ENCODE results near the gene CFDP1.

CFDP1 gene

DNA sequence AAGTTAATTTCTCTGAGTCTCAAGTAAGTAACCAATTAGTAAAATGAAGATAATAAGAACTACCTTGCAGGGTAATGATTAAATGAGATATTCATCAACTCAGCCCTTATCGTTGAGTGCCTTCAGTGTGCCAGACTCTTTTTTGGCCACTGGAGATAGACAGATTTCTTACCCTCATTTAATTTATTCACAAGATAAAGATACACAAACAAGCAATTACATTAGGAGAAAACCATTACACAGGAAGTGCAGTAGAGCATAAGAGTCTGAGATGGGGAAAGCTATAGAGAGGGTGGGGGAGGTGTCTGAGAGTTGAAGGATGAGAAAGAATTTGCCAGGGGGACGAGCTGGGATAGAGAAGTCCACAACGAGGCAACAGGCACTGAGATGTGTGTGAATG, 109.4 kb downstream of the CFDP1 start:
- no peaks in the 10 kb centered on the region for H3K4me1 ChIP-seq (ENCODE audit: control insufficient read depth, low read depth, low read length)
- H3K9ac ChIP-seq (ENCODE audit: low read length): no peak overlapping the region
- H3K36me3 ChIP-seq (ENCODE audit: control insufficient read depth, low read depth, low read length): no peaks in the 10 kb centered on the region
- H3K4me3 ChIP-seq (ENCODE audit: low read length): no peak overlapping the region
- H3K27me3 ChIP-seq (ENCODE audit: control insufficient read depth, insufficient read depth, low read length): no peaks in the 10 kb centered on the region
- no peak overlapping the region for H3K27ac ChIP-seq (ENCODE audit: low read length)
- no peaks in the 10 kb centered on the region for H3K9me3 ChIP-seq (ENCODE audit: control insufficient read depth, low read depth, low read length)

DNA sequence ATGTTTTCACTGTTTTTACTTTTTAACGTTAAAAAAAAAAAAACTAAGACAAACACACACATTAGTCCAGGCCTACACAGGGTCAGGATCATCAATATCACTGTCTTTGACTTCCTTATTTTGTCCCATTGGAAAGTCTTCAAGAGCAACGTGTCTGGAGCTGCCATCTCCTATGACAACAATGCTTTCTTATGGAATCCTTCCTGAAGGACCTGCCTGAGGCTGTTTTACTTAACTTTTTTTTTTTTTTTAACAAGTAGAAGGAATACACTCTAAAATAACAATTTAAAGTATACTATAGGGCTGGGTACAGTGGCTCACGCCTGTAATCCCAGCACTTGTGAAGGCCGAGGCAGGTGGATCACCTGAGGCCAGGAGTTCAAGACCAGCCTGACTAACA, 110.1 kb downstream of the CFDP1 start:
- Histone ChIP-seq H3K4me1 (ENCODE audit: control insufficient read depth, low read depth, low read length) (no peaks in the 10 kb centered on the region), H3K36me3 (ENCODE audit: control insufficient read depth, low read depth, low read length) (no peaks in the 10 kb centered on the region), H3K27ac (ENCODE audit: low read length) (no peak overlapping the region), H3K27me3 (ENCODE audit: control insufficient read depth, insufficient read depth, low read length) (no peaks in the 10 kb centered on the region), H3K4me3 (ENCODE audit: low read length) (no peak overlapping the region), H3K9ac (ENCODE audit: low read length) (no peak overlapping the region), H3K9me3 (ENCODE audit: control insufficient read depth, low read depth, low read length) (no peaks in the 10 kb centered on the region)

DNA sequence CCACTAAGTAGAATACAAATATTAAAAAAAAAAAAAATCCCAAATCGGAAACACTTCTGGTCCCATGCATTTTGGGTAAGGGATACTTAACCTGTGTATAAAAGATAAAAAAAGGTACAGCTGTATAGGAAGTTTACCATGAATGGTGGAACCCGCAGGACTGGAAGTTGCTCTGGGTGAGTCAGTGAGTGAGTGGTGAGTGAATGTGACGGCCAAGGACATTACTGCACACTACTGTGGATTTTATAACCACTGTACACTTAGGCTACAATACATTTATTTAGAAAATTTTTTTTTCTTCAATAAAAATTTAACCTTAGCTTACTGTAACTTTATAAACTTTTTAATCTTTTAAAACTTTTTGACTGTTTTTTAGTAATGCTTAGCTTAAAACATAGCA, 110.6 kb downstream of the CFDP1 start:
- H3K27me3 ChIP-seq (ENCODE audit: control insufficient read depth, insufficient read depth, low read length): no peaks in the 10 kb centered on the region
- no peaks in the 10 kb centered on the region for H3K9me3 ChIP-seq (ENCODE audit: control insufficient read depth, low read depth, low read length)
- H3K4me3 ChIP-seq (ENCODE audit: low read length): no peak overlapping the region
- no peak overlapping the region for H3K9ac ChIP-seq (ENCODE audit: low read length)
- no peaks in the 10 kb centered on the region for H3K36me3 ChIP-seq (ENCODE audit: control insufficient read depth, low read depth, low read length)
- no peaks in the 10 kb centered on the region for H3K4me1 ChIP-seq (ENCODE audit: control insufficient read depth, low read depth, low read length)
- H3K27ac ChIP-seq (ENCODE audit: low read length): no peak overlapping the region

DNA sequence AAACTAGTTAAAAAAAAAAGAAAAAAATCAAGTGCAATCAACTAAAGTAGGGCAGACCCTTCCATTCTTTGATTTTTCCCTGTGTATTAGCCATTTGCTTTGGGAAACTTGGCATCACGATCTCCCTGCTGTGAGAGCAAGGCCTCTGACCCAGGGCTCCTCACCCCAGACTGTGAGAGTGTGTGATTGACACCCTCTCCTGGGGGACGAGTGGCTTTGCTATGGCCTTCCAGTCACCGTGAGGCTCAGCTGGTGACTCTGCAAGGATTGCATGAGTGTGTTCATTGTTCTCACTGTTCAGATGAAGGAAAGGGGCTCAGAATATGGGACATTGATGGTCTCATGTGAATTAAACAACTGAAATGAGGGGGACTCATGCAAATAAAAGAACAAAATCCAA, 112.9 kb downstream of the CFDP1 start:
- Histone ChIP-seq H3K36me3 (ENCODE audit: control insufficient read depth, low read depth, low read length) (no peaks in the 10 kb centered on the region), H3K9ac (ENCODE audit: low read length) (no peak overlapping the region), H3K4me3 (ENCODE audit: low read length) (no peak overlapping the region), H3K9me3 (ENCODE audit: control insufficient read depth, low read depth, low read length) (no peaks in the 10 kb centered on the region), H3K27me3 (ENCODE audit: control insufficient read depth, insufficient read depth, low read length) (no peaks in the 10 kb centered on the region), H3K27ac (ENCODE audit: low read length) (no peak overlapping the region), H3K4me1 (ENCODE audit: control insufficient read depth, low read depth, low read length) (no peaks in the 10 kb centered on the region)

DNA sequence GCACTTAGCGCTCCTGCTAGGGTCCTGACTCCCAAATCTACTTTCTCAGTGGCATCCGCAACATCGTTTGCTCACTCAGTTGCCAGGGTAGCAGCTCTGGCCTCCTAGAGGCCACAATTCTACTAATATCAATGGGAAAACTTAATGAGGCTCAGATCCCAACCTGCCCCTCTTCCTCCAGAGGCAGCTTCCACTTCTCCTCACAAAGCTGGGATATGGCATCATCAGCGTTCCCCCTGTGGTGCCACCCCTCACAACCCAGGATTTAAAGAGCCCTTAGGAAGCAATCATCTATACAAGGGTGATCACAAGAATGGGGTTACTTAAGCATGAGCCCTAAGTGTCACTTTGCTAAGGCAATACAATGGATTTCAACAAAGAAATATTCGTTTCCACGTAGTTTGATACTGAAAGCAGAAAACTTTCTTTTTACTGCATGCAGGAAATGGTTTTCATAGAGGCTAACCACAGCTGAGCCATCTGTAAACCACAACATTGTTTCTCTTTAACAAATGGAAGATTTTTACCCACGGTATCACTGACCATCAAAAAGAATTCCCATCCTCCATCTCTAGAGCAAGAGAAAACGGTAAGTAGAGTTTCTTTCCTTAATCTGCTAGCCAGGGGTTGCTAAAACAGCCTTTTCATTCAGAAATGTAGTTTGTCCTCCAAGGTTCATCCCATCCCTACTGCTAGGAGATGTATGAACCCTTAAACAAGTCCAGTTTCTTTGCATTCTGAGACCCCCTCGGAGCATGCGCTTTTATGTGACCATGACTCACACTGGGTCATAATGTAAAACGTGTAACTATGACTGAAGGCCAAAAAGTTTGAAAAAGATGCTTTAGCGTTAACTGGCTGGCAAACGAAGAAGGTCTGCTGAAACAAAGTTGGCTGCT, 113.5 kb downstream of the CFDP1 start:
- no peaks in the 10 kb centered on the region for H3K4me1 ChIP-seq (ENCODE audit: control insufficient read depth, low read depth, low read length)
- no peak overlapping the region for H3K27ac ChIP-seq (ENCODE audit: low read length)
- no peaks in the 10 kb centered on the region for H3K27me3 ChIP-seq (ENCODE audit: control insufficient read depth, insufficient read depth, low read length)
- no peaks in the 10 kb centered on the region for H3K9me3 ChIP-seq (ENCODE audit: control insufficient read depth, low read depth, low read length)
- no peak overlapping the region for H3K4me3 ChIP-seq (ENCODE audit: low read length)
- H3K9ac ChIP-seq (ENCODE audit: low read length): no peak overlapping the region
- H3K36me3 ChIP-seq (ENCODE audit: control insufficient read depth, low read depth, low read length): no peaks in the 10 kb centered on the region

DNA sequence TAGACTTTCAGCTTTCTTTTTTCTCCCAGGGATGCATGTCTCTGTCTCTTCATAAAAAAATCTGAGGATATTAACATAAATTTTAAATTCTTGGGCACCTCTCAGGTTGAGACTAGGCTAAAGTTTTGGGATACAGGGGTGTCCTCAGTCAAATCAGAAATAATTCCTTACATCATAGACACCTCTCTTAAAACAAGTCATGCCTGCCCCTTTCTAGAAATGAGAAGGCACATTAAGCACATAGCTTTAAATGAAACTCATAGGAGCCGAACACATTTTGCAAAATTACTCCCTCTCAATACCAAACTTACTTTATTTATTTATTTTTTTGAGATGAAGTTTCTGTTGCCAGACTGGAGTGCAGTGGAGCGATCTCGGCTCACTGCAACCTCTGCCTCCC, 114.6 kb downstream of the CFDP1 start:
- H3K27me3 ChIP-seq (ENCODE audit: control insufficient read depth, insufficient read depth, low read length): no peaks in the 10 kb centered on the region
- H3K27ac ChIP-seq (ENCODE audit: low read length): no peak overlapping the region
- H3K9ac ChIP-seq (ENCODE audit: low read length): no peak overlapping the region
- H3K4me1 ChIP-seq (ENCODE audit: control insufficient read depth, low read depth, low read length): no peaks in the 10 kb centered on the region
- no peaks in the 10 kb centered on the region for H3K36me3 ChIP-seq (ENCODE audit: control insufficient read depth, low read depth, low read length)
- H3K9me3 ChIP-seq (ENCODE audit: control insufficient read depth, low read depth, low read length): no peaks in the 10 kb centered on the region
- H3K4me3 ChIP-seq (ENCODE audit: low read length): no peak overlapping the region

DNA sequence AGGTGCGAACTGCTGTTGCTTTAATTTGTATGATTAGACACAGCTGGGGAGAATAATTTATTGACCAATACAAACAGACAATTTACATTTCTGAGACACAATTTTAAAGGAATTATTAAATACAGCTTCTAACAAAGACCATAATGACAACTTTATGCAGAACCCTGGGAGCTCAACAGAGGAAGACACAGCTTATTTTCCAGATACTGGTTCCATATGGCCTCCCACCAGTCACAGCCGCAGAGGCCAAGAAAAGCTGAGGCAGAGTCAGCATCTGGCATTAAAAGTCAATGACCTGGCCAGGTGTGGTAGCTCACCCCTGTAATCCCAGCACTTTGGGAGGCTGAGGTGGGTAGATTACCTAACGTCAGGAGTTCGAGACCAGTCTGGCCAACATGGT, 115.8 kb downstream of the CFDP1 start:
- H3K27me3 ChIP-seq (ENCODE audit: control insufficient read depth, insufficient read depth, low read length): no peaks in the 10 kb centered on the region
- H3K36me3 ChIP-seq (ENCODE audit: control insufficient read depth, low read depth, low read length): peaks cover 3% of the 10 kb centered on the region
- H3K27ac ChIP-seq (ENCODE audit: low read length): no peak overlapping the region
- H3K9ac ChIP-seq (ENCODE audit: low read length): no peak overlapping the region
- H3K4me3 ChIP-seq (ENCODE audit: low read length): no peak overlapping the region
- no peaks in the 10 kb centered on the region for H3K9me3 ChIP-seq (ENCODE audit: control insufficient read depth, low read depth, low read length)
- H3K4me1 ChIP-seq (ENCODE audit: control insufficient read depth, low read depth, low read length): no peaks in the 10 kb centered on the region

DNA sequence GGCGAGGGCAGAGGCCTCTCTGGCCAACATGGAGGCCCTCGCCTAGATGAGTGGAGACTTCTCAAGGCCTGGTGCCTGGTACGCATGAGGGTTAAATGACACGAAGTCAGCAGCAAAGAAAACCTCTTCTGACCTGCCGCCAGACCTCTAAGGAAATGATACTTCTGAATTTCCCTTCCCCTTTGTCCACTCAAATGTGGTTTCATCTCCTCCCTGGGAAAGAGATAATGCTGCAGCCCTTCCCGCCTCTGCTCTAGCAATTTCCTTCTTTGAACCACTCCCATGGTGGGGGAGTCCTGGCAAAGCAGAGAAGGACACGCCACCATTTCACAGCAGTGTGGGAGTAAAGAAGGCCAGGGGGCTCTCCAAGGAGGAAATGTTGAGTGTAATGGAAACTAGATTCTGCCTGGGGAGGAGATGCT, 116.2 kb downstream of the CFDP1 start:
- no peaks in the 10 kb centered on the region for H3K27me3 ChIP-seq (ENCODE audit: control insufficient read depth, insufficient read depth, low read length)
- H3K27ac ChIP-seq (ENCODE audit: low read length): no peak overlapping the region

DNA sequence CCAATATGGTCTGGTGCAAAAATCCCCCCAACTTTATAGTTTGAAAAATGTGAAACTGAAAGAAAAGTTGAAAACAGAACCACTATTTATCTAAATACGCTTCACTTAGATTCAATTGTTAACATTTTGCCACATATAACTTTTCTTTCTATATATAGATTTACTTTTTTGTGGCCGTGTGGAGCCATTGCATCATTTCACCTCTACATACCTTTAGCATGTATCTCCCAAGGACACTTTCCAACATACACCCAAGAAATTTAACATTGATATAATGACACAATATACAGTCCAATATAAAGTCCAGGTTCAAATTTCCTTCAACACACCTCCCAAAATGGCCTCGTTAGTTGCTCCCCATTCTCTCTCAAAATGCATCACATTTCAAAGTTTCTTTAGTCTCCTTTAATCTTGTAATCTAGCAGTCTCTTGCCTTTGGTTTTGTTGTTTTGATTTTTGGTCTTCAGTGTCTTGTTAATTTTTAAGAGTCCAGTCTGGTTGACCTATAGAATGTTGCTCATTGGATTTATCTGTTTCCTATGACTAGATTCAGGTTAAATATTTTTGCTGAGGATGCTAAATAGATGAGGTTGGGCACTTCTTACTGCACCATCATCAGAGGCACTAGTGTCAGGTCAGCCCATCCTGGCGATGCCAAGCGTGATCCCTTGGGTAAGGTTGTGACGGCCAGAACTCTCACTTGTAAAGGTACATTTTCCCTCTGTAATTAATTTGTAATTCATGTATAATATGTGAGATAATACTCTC, 117.6 kb downstream of the CFDP1 start:
- H3K9ac ChIP-seq (ENCODE audit: low read length): no peak overlapping the region
- no peak overlapping the region for H3K4me3 ChIP-seq (ENCODE audit: low read length)
- H3K27me3 ChIP-seq (ENCODE audit: control insufficient read depth, insufficient read depth, low read length): no peaks in the 10 kb centered on the region
- H3K4me1 ChIP-seq (ENCODE audit: control insufficient read depth, low read depth, low read length): no peaks in the 10 kb centered on the region
- no peak overlapping the region for H3K27ac ChIP-seq (ENCODE audit: low read length)
- H3K36me3 ChIP-seq (ENCODE audit: control insufficient read depth, low read depth, low read length): peaks cover 3% of the 10 kb centered on the region
- H3K9me3 ChIP-seq (ENCODE audit: control insufficient read depth, low read depth, low read length): no peaks in the 10 kb centered on the region

More for the DNA sequence above, 116.2 kb downstream of the CFDP1 start:
- Histone ChIP-seq H3K36me3 (ENCODE audit: control insufficient read depth, low read depth, low read length) (peaks cover 3% of the 10 kb centered on the region), H3K9ac (ENCODE audit: low read length) (no peak overlapping the region), H3K4me1 (ENCODE audit: control insufficient read depth, low read depth, low read length) (no peaks in the 10 kb centered on the region), H3K9me3 (ENCODE audit: control insufficient read depth, low read depth, low read length) (no peaks in the 10 kb centered on the region), H3K4me3 (ENCODE audit: low read length) (no peak overlapping the region)

DNA sequence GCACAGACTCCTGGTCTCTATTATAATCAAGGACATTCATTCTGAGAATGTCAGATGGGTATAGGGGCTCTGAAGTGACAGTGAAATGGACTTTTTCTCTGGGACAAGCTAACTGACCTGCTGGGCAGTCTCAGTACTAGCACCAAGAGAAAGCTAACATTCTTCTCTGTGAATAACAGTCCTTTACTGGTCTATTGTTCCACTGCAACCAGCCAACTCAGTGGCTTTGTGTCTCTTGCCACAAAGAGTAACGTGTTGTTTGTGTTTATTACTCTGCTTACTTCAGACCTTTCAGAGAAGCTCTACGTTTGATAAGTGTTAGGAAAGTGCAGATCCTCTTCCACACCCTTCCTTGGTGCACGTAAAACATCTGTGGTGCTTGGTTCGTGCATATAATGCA, 120.4 kb downstream of the CFDP1 start:
- H3K9me3 ChIP-seq (ENCODE audit: control insufficient read depth, low read depth, low read length): no peaks in the 10 kb centered on the region
- no peak overlapping the region for H3K4me3 ChIP-seq (ENCODE audit: low read length)
- H3K9ac ChIP-seq (ENCODE audit: low read length): no peak overlapping the region
- H3K36me3 ChIP-seq (ENCODE audit: control insufficient read depth, low read depth, low read length): peaks cover 3% of the 10 kb centered on the region
- no peak overlapping the region for H3K27ac ChIP-seq (ENCODE audit: low read length)
- no peaks in the 10 kb centered on the region for H3K4me1 ChIP-seq (ENCODE audit: control insufficient read depth, low read depth, low read length)
- H3K27me3 ChIP-seq (ENCODE audit: control insufficient read depth, insufficient read depth, low read length): no peaks in the 10 kb centered on the region

DNA sequence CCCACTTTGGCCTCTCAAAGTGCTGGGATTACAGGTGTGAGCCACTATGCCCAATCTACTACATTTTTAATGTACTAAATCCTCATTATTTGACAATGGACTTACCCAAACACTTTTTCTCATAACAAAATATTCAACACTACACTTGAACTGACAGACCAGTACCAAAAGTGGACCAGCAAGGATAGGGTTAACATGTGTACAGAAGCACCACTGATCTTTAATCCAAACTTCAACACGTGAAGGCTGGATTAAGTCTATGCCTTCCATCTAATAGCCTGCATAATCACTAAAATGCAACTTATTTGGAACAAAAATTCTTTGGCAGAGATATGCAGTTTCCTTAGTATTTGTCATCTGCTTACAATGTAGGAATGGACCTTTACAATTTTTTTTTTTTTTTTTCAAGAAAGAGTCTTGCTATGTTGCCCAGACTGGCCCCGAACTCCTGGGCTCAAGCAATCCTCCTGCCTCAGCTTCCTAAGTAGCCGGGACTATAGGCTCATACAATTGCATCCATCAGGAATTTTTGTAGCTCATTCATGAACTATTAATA, 121.8 kb downstream of the CFDP1 start:
- H3K27ac ChIP-seq (ENCODE audit: low read length): no peak overlapping the region
- no peak overlapping the region for H3K9ac ChIP-seq (ENCODE audit: low read length)
- H3K27me3 ChIP-seq (ENCODE audit: control insufficient read depth, insufficient read depth, low read length): no peaks in the 10 kb centered on the region
- H3K4me1 ChIP-seq (ENCODE audit: control insufficient read depth, low read depth, low read length): no peaks in the 10 kb centered on the region
- H3K36me3 ChIP-seq (ENCODE audit: control insufficient read depth, low read depth, low read length): peaks cover 3% of the 10 kb centered on the region
- no peaks in the 10 kb centered on the region for H3K9me3 ChIP-seq (ENCODE audit: control insufficient read depth, low read depth, low read length)
- H3K4me3 ChIP-seq (ENCODE audit: low read length): no peak overlapping the region
